Dedifferentiated amniotic fluid mesenchymal stem cell (primary cell): ENCODE data around the gene FBXW8.

ENCODE experiments used
- DNase-seq: peaks from one replicate; pipeline ENCODE4 v3.0.0-alpha.2; 2016; ENCODE audit errors: extremely low spot score

Gene FBXW8

GRCh38 chr12:116910645-116911451 is at the start of gene FBXW8:
Gene FBXW8, plus strand, starts transcription at chr12:116910950. Its CDS starts 88 bp downstream, at chr12:116911038.
- DNase-seq, result peak; percentile 55

GRCh38 chr12:116861320-116861719 is 49.4 kb upstream of the FBXW8 start:
- DNase-seq, result peak; percentile 62

GRCh38 chr12:116862167-116862566 is 48.6 kb upstream of the FBXW8 start:
- DNase-seq, result no peak

- no peak for DNase-seq
Measured at GRCh38 chr12:116863275-116863767, 47.4 kb upstream of the FBXW8 start.

- DNase-seq, result peak; percentile 85
Measured at GRCh38 chr12:116864371-116865160, 46.2 kb upstream of the FBXW8 start.

GRCh38 chr12:116867523-116867922 is 43.2 kb upstream of the FBXW8 start:
- no peak for DNase-seq

GRCh38 chr12:116870306-116870705 is 40.4 kb upstream of the FBXW8 start:
- no peak for DNase-seq

- DNase-seq, result no peak
Measured at GRCh38 chr12:116874324-116874995, 36.3 kb upstream of the FBXW8 start.

- DNase-seq, result no peak
Measured at GRCh38 chr12:116876151-116876869, 34.4 kb upstream of the FBXW8 start.

GRCh38 chr12:116878567-116879508 is 31.9 kb upstream of the FBXW8 start:
- no peak for DNase-seq

GRCh38 chr12:116879509-116880212 is 31.1 kb upstream of the FBXW8 start:
- no peak for DNase-seq

- no peak for DNase-seq
Measured at GRCh38 chr12:116880213-116880816, 30.4 kb upstream of the FBXW8 start.

GRCh38 chr12:116880817-116881324 is 29.9 kb upstream of the FBXW8 start:
- DNase-seq, result no peak

- no peak for DNase-seq
Measured at GRCh38 chr12:116881325-116881876, 29.3 kb upstream of the FBXW8 start, which contains the start of gene HRK. Gene HRK, minus strand, starts transcription at chr12:116881441. Its CDS starts 134 bp downstream, at chr12:116881307.

- no peak for DNase-seq
Measured at GRCh38 chr12:116881877-116882507, 28.8 kb upstream of the FBXW8 start.

GRCh38 chr12:116882742-116883141 is 28.0 kb upstream of the FBXW8 start:
- no peak for DNase-seq

- DNase-seq, result no peak
Measured at GRCh38 chr12:116884871-116885270, 25.9 kb upstream of the FBXW8 start.

- no peak for DNase-seq
Measured at GRCh38 chr12:116885491-116885890, 25.3 kb upstream of the FBXW8 start.
